H9 (cell line): Measurements from ENCODE around the gene RFNG. TPM values are rescaled to one million over a fixed set of nuclear protein-coding genes. Genes with fewer than 3 reads are reported as not detected.

Source experiments
- DNase-seq: peaks from one replicate; pipeline ENCODE4 v3.0.0-alpha.2; 2017
- H2AFZ ChIP-seq: one replicate; pipeline ENCODE4 v1.6.1; 2013; ENCODE audit warnings: mild to moderate bottlenecking, low read length, control low read depth, moderate library complexity
- H2AK5ac ChIP-seq: 2 replicates; pipeline ENCODE4 v1.6.1; 2013; ENCODE audit warnings: low read length, control low read depth, mixed read lengths; ENCODE audit not compliant: insufficient read length
- H2BK120ac ChIP-seq: one replicate; pipeline ENCODE4 v1.6.1; 2013; ENCODE audit warnings: low read depth, mild to moderate bottlenecking, low read length, control low read depth, inconsistent platforms; ENCODE audit not compliant: poor library complexity, severe bottlenecking
- H2BK12ac ChIP-seq: 2 replicates; pipeline ENCODE4 v1.6.1; 2013; ENCODE audit warnings: low read length, control low read depth, mixed read lengths, low read depth; ENCODE audit not compliant: insufficient read length
- H2BK15ac ChIP-seq: 2 replicates; pipeline ENCODE4 v1.6.1; 2013; ENCODE audit warnings: low read depth, low read length, control low read depth
- H2BK20ac ChIP-seq: one replicate; pipeline ENCODE4 v1.6.1; 2013; ENCODE audit warnings: low read depth, mild to moderate bottlenecking, low read length, control low read depth, inconsistent platforms; ENCODE audit not compliant: poor library complexity, severe bottlenecking
- H2BK5ac ChIP-seq: 2 replicates; pipeline ENCODE4 v1.6.1; 2013; ENCODE audit warnings: low read length, control low read depth, mixed read lengths; ENCODE audit not compliant: insufficient read length
- H3K14ac ChIP-seq: 2 replicates; pipeline ENCODE4 v1.6.1; 2013; ENCODE audit warnings: low read length, control low read depth; ENCODE audit not compliant: insufficient read depth
- H3K18ac ChIP-seq: 2 replicates; pipeline ENCODE4 v1.6.1; 2013; ENCODE audit warnings: low read depth, mild to moderate bottlenecking, mixed read lengths, low read length, control low read depth; ENCODE audit not compliant: insufficient read length
- H3K23ac ChIP-seq: 2 replicates; pipeline ENCODE4 v1.6.1; 2013; ENCODE audit warnings: low read length, control low read depth, mixed read lengths, low read depth; ENCODE audit not compliant: insufficient read length
- H3K23me2 ChIP-seq: 2 replicates; pipeline ENCODE4 v1.6.1; 2013; ENCODE audit warnings: low read depth, mild to moderate bottlenecking, mixed read lengths, low read length, control low read depth; ENCODE audit not compliant: insufficient read length, poor library complexity, severe bottlenecking
- H3K27ac ChIP-seq: 2 replicates; pipeline ENCODE4 v1.5.1; 2013; ENCODE audit warnings: low read length, control low read depth, mixed read lengths, low read depth; ENCODE audit not compliant: insufficient read length
- H3K27me3 ChIP-seq: 2 replicates; pipeline ENCODE4 v1.6.1; 2013; ENCODE audit warnings: low read length, control low read depth, inconsistent platforms; ENCODE audit not compliant: insufficient read depth
- H3K4ac ChIP-seq: 2 replicates; pipeline ENCODE4 v1.6.1; 2013; ENCODE audit warnings: low read depth, mild to moderate bottlenecking, control low read depth, inconsistent platforms, low read length, moderate library complexity
- H3K4me1 ChIP-seq: 2 replicates; pipeline ENCODE4 v1.6.1; 2013; ENCODE audit warnings: low read length, control low read depth, inconsistent platforms; ENCODE audit not compliant: insufficient read depth
- H3K4me2 ChIP-seq: 2 replicates; pipeline ENCODE4 v1.6.1; 2013; ENCODE audit warnings: low read length, control low read depth, mixed read lengths; ENCODE audit not compliant: insufficient read length, insufficient read depth
- H3K56ac ChIP-seq: 2 replicates; pipeline ENCODE4 v1.6.1; 2013; ENCODE audit warnings: low read depth, mild to moderate bottlenecking, mixed read lengths, low read length, control low read depth; ENCODE audit not compliant: insufficient read length
- H3K79me1 ChIP-seq: 2 replicates; pipeline ENCODE4 v1.6.1; 2013; ENCODE audit warnings: low read depth, mild to moderate bottlenecking, moderate library complexity, low read length, control low read depth, inconsistent platforms; ENCODE audit not compliant: insufficient read depth, poor library complexity, severe bottlenecking
- H3K79me2 ChIP-seq: 2 replicates; pipeline ENCODE4 v1.6.1; 2013; ENCODE audit warnings: low read length, control low read depth, inconsistent platforms; ENCODE audit not compliant: insufficient read depth
- H3K9ac ChIP-seq: 2 replicates; pipeline ENCODE4 v1.6.1; 2013; ENCODE audit warnings: low read length, control low read depth, mixed read lengths; ENCODE audit not compliant: insufficient read length; ENCODE audit errors: extremely low read depth
- H3K9me3 ChIP-seq: one replicate; pipeline ENCODE4 v1.6.1; 2013; ENCODE audit warnings: low read depth, low read length, inconsistent platforms; ENCODE audit not compliant: control insufficient read depth
- H3T11ph ChIP-seq: one replicate; pipeline ENCODE4 v1.6.1; 2013; ENCODE audit warnings: mild to moderate bottlenecking, low read length, control low read depth, inconsistent platforms
- H4K20me1 ChIP-seq: one replicate; pipeline ENCODE4 v1.6.1; 2013; ENCODE audit not compliant: control insufficient read depth, insufficient read length, insufficient read depth
- H4K5ac ChIP-seq: 2 replicates; pipeline ENCODE4 v1.6.1; 2013; ENCODE audit warnings: low read depth, mild to moderate bottlenecking, mixed read lengths, low read length, control low read depth; ENCODE audit not compliant: insufficient read length
- H4K8ac ChIP-seq: replicated peaks from 2 replicates; pipeline ENCODE4 v1.6.1; 2013; ENCODE audit warnings: low read length, control low read depth, mixed read lengths, low read depth; ENCODE audit not compliant: insufficient read length
- H4K91ac ChIP-seq: 2 replicates; pipeline ENCODE4 v1.6.1; 2013; ENCODE audit warnings: low read depth, mild to moderate bottlenecking, moderate library complexity, mixed read lengths, low read length, control low read depth; ENCODE audit not compliant: insufficient read length
- H3K27ac Mint-ChIP-seq, 3 experiments: 2 replicates in 2 of 3; 3 replicates in 1 of 3; pipeline ENCODE4 v1.8.0; 2020 to 2021; ENCODE audit warnings: mixed read lengths in 3 of 3, mild to moderate bottlenecking in 1 of 3, moderate library complexity in 1 of 3
- H3K27me3 Mint-ChIP-seq: 2 replicates; pipeline ENCODE4 v1.8.0; 2021; ENCODE audit warnings: low read depth, mild to moderate bottlenecking, moderate library complexity, mixed read lengths
- H3K36me3 Mint-ChIP-seq, 3 experiments: 2 replicates in 2 of 3; 3 replicates in 1 of 3; pipeline ENCODE4 v1.8.0; 2020 to 2021; ENCODE audit warnings: low read depth in 3 of 3, mixed read lengths in 3 of 3; ENCODE audit not compliant: insufficient read depth in 1 of 3
- H3K4me1 Mint-ChIP-seq, 2 experiments: 2 replicates each; pipeline ENCODE4 v1.8.0; 2020; ENCODE audit warnings: mixed read lengths in 2 of 2
- H3K4me3 Mint-ChIP-seq, 2 experiments: 2 replicates in 1 of 2; 3 replicates in 1 of 2; pipeline ENCODE4 v1.8.0; 2020 to 2021; ENCODE audit warnings: mild to moderate bottlenecking in 2 of 2, mixed read lengths in 2 of 2, moderate library complexity in 1 of 2
- H3K9me3 Mint-ChIP-seq, 2 experiments: 2 replicates in 1 of 2; 3 replicates in 1 of 2; pipeline ENCODE4 v1.8.0; 2020; ENCODE audit warnings: mild to moderate bottlenecking in 2 of 2, mixed read lengths in 2 of 2, moderate library complexity in 1 of 2
- CTCF ChIP-seq: fragments of 200-600 bp; sonication (generic); conservative IDR thresholded peaks from 3 replicates; pipeline ENCODE4 v1.8.0; 2021; ENCODE audit warnings: antibody characterized with exemption, mild to moderate bottlenecking
- WGBS: extraction: QIAGEN DNeasy Blood & Tissue Kit; methylation state at CpG from one replicate; pipeline ENCODE4 v1.1.7; 2013; ENCODE audit warnings: missing lambda C conversion rate, low lambda C conversion rate, mixed read lengths; ENCODE audit not compliant: insufficient read length; ENCODE audit errors: extremely low coverage; 5-methylcytosine and 5-hydroxymethylcytosine counted together
- total RNA-seq: library from RNA; stranded (reverse); gene quantifications from 2 replicates; pipeline ENCODE4 v1.2.1, GENCODE V29; 2021

RFNG gene
- total RNA-seq, 1 experiment from 2014 or later: 34.0 TPM

DNA sequence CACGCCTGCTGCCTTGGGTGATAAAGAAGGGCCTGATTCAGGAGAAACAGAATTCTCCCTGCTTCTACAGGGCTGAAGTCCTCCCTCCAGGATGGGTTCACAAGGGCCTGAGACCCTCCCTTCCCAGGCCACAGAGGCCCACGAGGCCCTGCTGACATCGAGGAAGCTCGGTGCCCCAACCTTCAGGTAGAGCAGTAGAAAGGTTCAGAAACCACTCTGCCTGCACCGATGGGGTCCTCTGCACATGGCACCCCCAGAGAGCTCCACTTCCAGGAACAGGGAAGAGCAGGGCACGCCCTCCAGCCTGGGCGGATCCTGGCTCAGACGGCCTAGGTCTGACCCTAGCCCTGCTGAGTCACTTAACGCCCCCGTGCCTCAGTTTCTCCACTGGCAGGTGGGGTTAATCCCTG is 29.7 kb downstream of the RFNG start:
- no peak overlapping the region for H3K56ac ChIP-seq
- no peak overlapping the region for H3K27ac Mint-ChIP-seq
- H3K23me2 ChIP-seq: peaks cover 5% of the 10 kb centered on the region
- peaks cover 3 to 12% (median 5%) of the 10 kb centered on the region in 3 experiments; a peak in 5 of 7 replicates for H3K36me3 Mint-ChIP-seq
- H2AK5ac ChIP-seq: no peak overlapping the region
- H2BK20ac ChIP-seq: no peak overlapping the region
- no peak overlapping the region for H2BK15ac ChIP-seq
- H3K4me2 ChIP-seq: peak overlapping the region; percentile 89
- no peak overlapping the region for H2AFZ ChIP-seq
- H3K18ac ChIP-seq: no peak overlapping the region
- H3K14ac ChIP-seq: 0 out of 2 replicates have a peak overlapping the region, but pooled peaks have one; percentile 46
- H3K4me1 ChIP-seq: no peaks in the 10 kb centered on the region
- no peak overlapping the region for H3K4ac ChIP-seq
- no peak for DNase-seq
- no peaks in the 10 kb centered on the region for H3K27me3 ChIP-seq
- no peak overlapping the region for H2BK5ac ChIP-seq
- no peaks in the 10 kb centered on the region for H3K9me3 ChIP-seq
- no peak overlapping the region for H3T11ph ChIP-seq
- H3K4me3 Mint-ChIP-seq: peak overlapping the region; percentile 79 to 88
- H4K5ac ChIP-seq: no peak overlapping the region
- peaks cover 0 to 2% of the 10 kb centered on the region in 2 experiments; a peak in 1 of 5 replicates for H3K9me3 Mint-ChIP-seq
- H4K8ac ChIP-seq: no peak overlapping the region
- H3K79me1 ChIP-seq: peaks cover 5% of the 10 kb centered on the region
- peaks cover 7 to 16% of the 10 kb centered on the region in 2 experiments for H3K4me1 Mint-ChIP-seq
- no peak overlapping the region for H2BK12ac ChIP-seq
- H4K20me1 ChIP-seq: no peaks in the 10 kb centered on the region
- no peak overlapping the region for H3K27ac ChIP-seq
- no peak overlapping the region for H2BK120ac ChIP-seq
- no peak for TF ChIP-seq CTCF
- H3K79me2 ChIP-seq: no peaks in the 10 kb centered on the region
- H3K27me3 Mint-ChIP-seq: no peaks in the 10 kb centered on the region; the same call in 1 of the 2 replicates
- H3K23ac ChIP-seq: no peak overlapping the region
- no CpG with 5 or more reads among the region's 10 CpGs for WGBS
- H3K9ac ChIP-seq: peak overlapping the region; percentile 39
- H4K91ac ChIP-seq: no peak overlapping the region
